ENCODE measurements around the gene RPS28. TPM values are rescaled to one million over a fixed set of nuclear protein-coding genes. Genes with fewer than 3 reads are reported as not detected.

Gene RPS28
- total RNA-seq, 2 donors from 2014 or later: 158 to 402 TPM

DNA sequence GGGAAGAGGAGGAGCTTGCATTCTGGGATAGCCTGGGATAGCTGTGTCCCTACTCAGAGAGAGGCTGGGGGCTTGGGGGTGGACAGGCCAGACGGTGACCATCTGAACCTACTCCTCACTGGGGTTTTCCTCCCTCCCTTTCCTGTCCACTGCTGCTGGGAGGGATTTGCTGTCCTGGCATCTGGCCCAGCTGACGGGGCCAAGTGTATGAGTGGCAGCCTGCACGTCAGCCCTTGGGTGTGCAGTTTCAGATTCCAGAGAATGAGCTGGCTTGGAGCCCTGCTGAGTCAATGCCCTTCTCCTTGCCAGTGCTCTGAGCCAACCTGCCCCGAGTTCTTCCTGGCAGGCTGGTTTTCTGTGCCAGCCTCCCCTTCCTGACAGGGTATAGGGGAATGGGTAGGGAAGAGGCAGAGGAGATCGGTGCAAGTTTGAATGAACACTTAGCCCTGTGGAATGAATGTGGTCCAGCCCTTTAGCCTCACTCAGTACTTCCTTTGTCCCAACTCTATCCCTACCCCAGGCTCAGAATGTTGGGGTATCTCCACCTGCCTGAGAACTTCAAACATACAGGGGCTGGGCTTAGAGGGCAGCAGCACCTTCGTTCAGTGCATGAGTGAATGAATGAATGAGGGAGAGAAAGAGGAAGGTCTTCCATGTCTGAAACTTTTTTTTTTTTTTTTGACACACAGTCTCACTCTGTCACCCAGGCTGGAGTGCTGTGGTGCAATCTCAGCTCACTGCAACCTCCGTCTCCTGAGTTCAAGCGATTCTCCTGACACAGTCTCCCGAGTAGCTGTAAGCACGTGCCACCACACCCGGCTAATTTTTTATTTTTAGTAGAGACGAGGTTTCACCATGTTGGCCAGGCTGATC is 40.9 kb downstream of the RPS28 start:
- H3K27me3 ChIP-seq: no peaks in the 10 kb centered on the region
- peak overlapping the region; percentile 79 to 98 for H3K27ac ChIP-seq
- H3K36me3 ChIP-seq: peaks cover 14% of the 10 kb centered on the region
- TF ChIP-seq, protein P1, sequence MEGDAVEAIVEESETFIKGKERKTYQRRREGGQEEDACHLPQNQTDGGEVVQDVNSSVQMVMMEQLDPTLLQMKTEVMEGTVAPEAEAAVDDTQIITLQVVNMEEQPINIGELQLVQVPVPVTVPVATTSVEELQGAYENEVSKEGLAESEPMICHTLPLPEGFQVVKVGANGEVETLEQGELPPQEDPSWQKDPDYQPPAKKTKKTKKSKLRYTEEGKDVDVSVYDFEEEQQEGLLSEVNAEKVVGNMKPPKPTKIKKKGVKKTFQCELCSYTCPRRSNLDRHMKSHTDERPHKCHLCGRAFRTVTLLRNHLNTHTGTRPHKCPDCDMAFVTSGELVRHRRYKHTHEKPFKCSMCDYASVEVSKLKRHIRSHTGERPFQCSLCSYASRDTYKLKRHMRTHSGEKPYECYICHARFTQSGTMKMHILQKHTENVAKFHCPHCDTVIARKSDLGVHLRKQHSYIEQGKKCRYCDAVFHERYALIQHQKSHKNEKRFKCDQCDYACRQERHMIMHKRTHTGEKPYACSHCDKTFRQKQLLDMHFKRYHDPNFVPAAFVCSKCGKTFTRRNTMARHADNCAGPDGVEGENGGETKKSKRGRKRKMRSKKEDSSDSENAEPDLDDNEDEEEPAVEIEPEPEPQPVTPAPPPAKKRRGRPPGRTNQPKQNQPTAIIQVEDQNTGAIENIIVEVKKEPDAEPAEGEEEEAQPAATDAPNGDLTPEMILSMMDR (IDR thresholded peaks at IDR 0.05): no peak
- peak; percentile 98 for DNase-seq (ENCODE audit: low spot score)
- H3K9me3 ChIP-seq: no peaks in the 10 kb centered on the region
- H3K4me3 ChIP-seq: peak overlapping the region in 1 of 2 donors; percentile 9
- peaks cover 0 to 59% of the 10 kb centered on the region in 2 donors for H3K4me1 ChIP-seq

DNA sequence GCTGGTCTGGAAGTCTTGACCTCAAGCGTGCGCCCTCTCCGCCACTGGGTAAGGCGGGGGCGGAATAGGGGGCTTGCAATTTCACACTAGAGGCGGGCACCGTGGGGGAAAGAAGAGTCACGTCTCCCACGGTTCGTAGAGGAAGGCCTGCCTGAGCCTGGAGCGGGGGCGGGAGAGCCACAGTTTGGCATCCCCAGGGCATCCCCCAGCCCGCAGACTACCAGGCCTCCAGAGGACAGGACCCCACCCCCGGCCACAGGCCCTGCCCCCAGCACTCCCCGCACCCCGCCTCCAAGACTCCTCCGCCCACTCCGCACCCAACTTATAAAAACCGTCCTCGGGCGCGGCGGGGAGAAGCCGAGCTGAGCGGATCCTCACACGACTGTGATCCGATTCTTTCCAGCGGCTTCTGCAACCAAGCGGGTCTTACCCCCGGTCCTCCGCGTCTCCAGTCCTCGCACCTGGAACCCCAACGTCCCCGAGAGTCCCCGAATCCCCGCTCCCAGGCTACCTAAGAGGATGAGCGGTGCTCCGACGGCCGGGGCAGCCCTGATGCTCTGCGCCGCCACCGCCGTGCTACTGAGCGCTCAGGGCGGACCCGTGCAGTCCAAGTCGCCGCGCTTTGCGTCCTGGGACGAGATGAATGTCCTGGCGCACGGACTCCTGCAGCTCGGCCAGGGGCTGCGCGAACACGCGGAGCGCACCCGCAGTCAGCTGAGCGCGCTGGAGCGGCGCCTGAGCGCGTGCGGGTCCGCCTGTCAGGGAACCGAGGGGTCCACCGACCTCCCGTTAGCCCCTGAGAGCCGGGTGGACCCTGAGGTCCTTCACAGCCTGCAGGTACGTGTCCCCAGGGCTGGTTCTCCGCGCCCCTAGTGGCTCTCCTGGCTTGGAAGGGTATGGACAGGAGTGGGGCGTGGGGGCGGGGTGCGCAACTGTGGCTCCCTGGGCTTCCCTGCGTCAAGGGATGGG is 42.8 kb downstream of the RPS28 start, which contains the start of gene ANGPTL4:
Gene ANGPTL4 (plus strand): TSS at position 353 of the 969 bp plus-strand sequence. CDS start 167 bp downstream, at position 520.
- H3K27ac ChIP-seq: peak within 1 kb of the TSS; percentile 79 to 98
- peak within 1 kb of the TSS; percentile 73 to 94 for H3K4me3 ChIP-seq
- H3K27me3 ChIP-seq: no peaks in the 10 kb centered on the region
- H3K4me1 ChIP-seq: peaks cover 0 to 78% of the 10 kb centered on the region in 2 donors
- H3K9me3 ChIP-seq: no peaks in the 10 kb centered on the region
- TF ChIP-seq, protein P1 (IDR thresholded peaks at IDR 0.05): peak in 1 of 2 donors; percentile 15
- peaks cover 27% of the 10 kb centered on the region for H3K36me3 ChIP-seq
- peak; percentile 90 for DNase-seq (ENCODE audit: low spot score)

DNA sequence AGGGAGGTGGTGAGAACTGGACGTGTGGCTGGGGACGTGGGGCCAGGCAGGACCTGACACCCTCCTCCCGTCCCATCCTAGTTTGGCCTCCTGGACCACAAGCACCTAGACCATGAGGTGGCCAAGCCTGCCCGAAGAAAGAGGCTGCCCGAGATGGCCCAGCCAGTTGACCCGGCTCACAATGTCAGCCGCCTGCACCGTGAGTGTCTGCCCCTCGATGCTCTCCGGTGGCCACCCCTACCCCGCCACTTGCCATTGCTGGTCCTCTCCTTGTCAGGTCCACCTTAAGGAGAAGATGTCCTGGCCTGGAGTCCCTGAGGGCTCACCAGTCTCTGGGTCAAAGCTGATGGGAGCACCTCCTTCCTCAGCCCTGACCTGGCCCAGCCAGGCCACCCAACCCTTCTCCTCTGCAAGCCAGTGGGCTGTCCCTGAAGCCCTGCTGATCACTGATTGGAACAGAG is 44.9 kb downstream of the RPS28 start:
- H3K9me3 ChIP-seq: no peaks in the 10 kb centered on the region
- peaks cover 0 to 82% of the 10 kb centered on the region in 2 donors for H3K4me1 ChIP-seq
- DNase-seq (ENCODE audit: low spot score): no peak
- TF ChIP-seq, protein P1 (IDR thresholded peaks at IDR 0.05): no peak
- no peaks in the 10 kb centered on the region for H3K27me3 ChIP-seq
- peak overlapping the region in 1 of 2 donors; percentile 94 for H3K4me3 ChIP-seq
- peak overlapping the region in 1 of 2 donors; percentile 98 for H3K27ac ChIP-seq
- peaks cover 48% of the 10 kb centered on the region for H3K36me3 ChIP-seq

DNA sequence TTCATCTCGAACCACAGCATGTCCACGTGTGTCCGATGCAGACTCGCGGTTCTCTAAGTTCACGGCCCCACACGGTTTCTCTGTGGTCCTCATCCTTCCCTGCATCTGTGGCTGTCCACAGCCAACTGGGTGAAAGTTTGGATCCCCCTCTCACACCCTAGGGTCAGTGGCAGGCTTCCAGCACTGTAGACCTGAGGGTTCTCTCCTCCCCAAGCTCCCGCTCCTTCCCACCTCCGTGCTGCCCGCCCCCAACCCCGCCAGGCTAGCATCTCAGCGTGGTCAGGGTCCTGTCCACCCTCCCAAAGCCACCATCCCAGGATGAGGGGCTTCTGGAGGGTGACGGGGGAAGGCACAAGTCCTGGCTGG is 45.6 kb downstream of the RPS28 start:
- no peaks in the 10 kb centered on the region for H3K9me3 ChIP-seq
- no peaks in the 10 kb centered on the region for H3K27me3 ChIP-seq
- peak overlapping the region; percentile 64 to 98 for H3K27ac ChIP-seq
- peaks cover 56% of the 10 kb centered on the region for H3K36me3 ChIP-seq
- TF ChIP-seq, protein P1 (IDR thresholded peaks at IDR 0.05): no peak
- peaks cover 0 to 75% of the 10 kb centered on the region in 2 donors for H3K4me1 ChIP-seq
- DNase-seq (ENCODE audit: low spot score): no peak
- peak overlapping the region; percentile 35 to 94 for H3K4me3 ChIP-seq

GRCh38 chr19:8367327-8368001 is 46.2 kb downstream of the RPS28 start:
- TF ChIP-seq, protein P1 (IDR thresholded peaks at IDR 0.05): no peak
- H3K4me3 ChIP-seq: peak overlapping the region; percentile 35 to 94

More at GRCh38 chr19:8367327-8368001, 46.2 kb downstream of the RPS28 start:
- H3K27me3 ChIP-seq: no peaks in the 10 kb centered on the region
- H3K9me3 ChIP-seq: no peaks in the 10 kb centered on the region
- DNase-seq (ENCODE audit: low spot score): peak; percentile 95
- peaks cover 0 to 69% of the 10 kb centered on the region in 2 donors for H3K4me1 ChIP-seq
- H3K36me3 ChIP-seq: peaks cover 61% of the 10 kb centered on the region
- peak overlapping the region; percentile 64 to 98 for H3K27ac ChIP-seq

Measured in right atrium auricular region (tissue), 2 donors.